H9 (cell line): ENCODE data around the gene MEN1. TPM values are rescaled to one million over a fixed set of nuclear protein-coding genes. Genes with fewer than 3 reads are reported as not detected.

Source experiments
- DNase-seq: peaks from one replicate; pipeline ENCODE4 v3.0.0-alpha.2; 2017
- H2AFZ ChIP-seq: one replicate; pipeline ENCODE4 v1.6.1; 2013; ENCODE audit warnings: mild to moderate bottlenecking, low read length, control low read depth, moderate library complexity
- H2AK5ac ChIP-seq: 2 replicates; pipeline ENCODE4 v1.6.1; 2013; ENCODE audit warnings: low read length, control low read depth, mixed read lengths; ENCODE audit not compliant: insufficient read length
- H2BK120ac ChIP-seq: one replicate; pipeline ENCODE4 v1.6.1; 2013; ENCODE audit warnings: low read depth, mild to moderate bottlenecking, low read length, control low read depth, inconsistent platforms; ENCODE audit not compliant: poor library complexity, severe bottlenecking
- H2BK12ac ChIP-seq: 2 replicates; pipeline ENCODE4 v1.6.1; 2013; ENCODE audit warnings: low read length, control low read depth, mixed read lengths, low read depth; ENCODE audit not compliant: insufficient read length
- H2BK15ac ChIP-seq: 2 replicates; pipeline ENCODE4 v1.6.1; 2013; ENCODE audit warnings: low read depth, low read length, control low read depth
- H2BK20ac ChIP-seq: one replicate; pipeline ENCODE4 v1.6.1; 2013; ENCODE audit warnings: low read depth, mild to moderate bottlenecking, low read length, control low read depth, inconsistent platforms; ENCODE audit not compliant: poor library complexity, severe bottlenecking
- H2BK5ac ChIP-seq: 2 replicates; pipeline ENCODE4 v1.6.1; 2013; ENCODE audit warnings: low read length, control low read depth, mixed read lengths; ENCODE audit not compliant: insufficient read length
- H3K14ac ChIP-seq: 2 replicates; pipeline ENCODE4 v1.6.1; 2013; ENCODE audit warnings: low read length, control low read depth; ENCODE audit not compliant: insufficient read depth
- H3K18ac ChIP-seq: 2 replicates; pipeline ENCODE4 v1.6.1; 2013; ENCODE audit warnings: low read depth, mild to moderate bottlenecking, mixed read lengths, low read length, control low read depth; ENCODE audit not compliant: insufficient read length
- H3K23ac ChIP-seq: 2 replicates; pipeline ENCODE4 v1.6.1; 2013; ENCODE audit warnings: low read length, control low read depth, mixed read lengths, low read depth; ENCODE audit not compliant: insufficient read length
- H3K23me2 ChIP-seq: 2 replicates; pipeline ENCODE4 v1.6.1; 2013; ENCODE audit warnings: low read depth, mild to moderate bottlenecking, mixed read lengths, low read length, control low read depth; ENCODE audit not compliant: insufficient read length, poor library complexity, severe bottlenecking
- H3K27ac ChIP-seq: 2 replicates; pipeline ENCODE4 v1.5.1; 2013; ENCODE audit warnings: low read length, control low read depth, mixed read lengths, low read depth; ENCODE audit not compliant: insufficient read length
- H3K27me3 ChIP-seq: 2 replicates; pipeline ENCODE4 v1.6.1; 2013; ENCODE audit warnings: low read length, control low read depth, inconsistent platforms; ENCODE audit not compliant: insufficient read depth
- H3K4ac ChIP-seq: 2 replicates; pipeline ENCODE4 v1.6.1; 2013; ENCODE audit warnings: low read depth, mild to moderate bottlenecking, control low read depth, inconsistent platforms, low read length, moderate library complexity
- H3K4me1 ChIP-seq: 2 replicates; pipeline ENCODE4 v1.6.1; 2013; ENCODE audit warnings: low read length, control low read depth, inconsistent platforms; ENCODE audit not compliant: insufficient read depth
- H3K4me2 ChIP-seq: 2 replicates; pipeline ENCODE4 v1.6.1; 2013; ENCODE audit warnings: low read length, control low read depth, mixed read lengths; ENCODE audit not compliant: insufficient read length, insufficient read depth
- H3K56ac ChIP-seq: 2 replicates; pipeline ENCODE4 v1.6.1; 2013; ENCODE audit warnings: low read depth, mild to moderate bottlenecking, mixed read lengths, low read length, control low read depth; ENCODE audit not compliant: insufficient read length
- H3K79me1 ChIP-seq: 2 replicates; pipeline ENCODE4 v1.6.1; 2013; ENCODE audit warnings: low read depth, mild to moderate bottlenecking, moderate library complexity, low read length, control low read depth, inconsistent platforms; ENCODE audit not compliant: insufficient read depth, poor library complexity, severe bottlenecking
- H3K79me2 ChIP-seq: 2 replicates; pipeline ENCODE4 v1.6.1; 2013; ENCODE audit warnings: low read length, control low read depth, inconsistent platforms; ENCODE audit not compliant: insufficient read depth
- H3K9ac ChIP-seq: 2 replicates; pipeline ENCODE4 v1.6.1; 2013; ENCODE audit warnings: low read length, control low read depth, mixed read lengths; ENCODE audit not compliant: insufficient read length; ENCODE audit errors: extremely low read depth
- H3K9me3 ChIP-seq: one replicate; pipeline ENCODE4 v1.6.1; 2013; ENCODE audit warnings: low read depth, low read length, inconsistent platforms; ENCODE audit not compliant: control insufficient read depth
- H3T11ph ChIP-seq: one replicate; pipeline ENCODE4 v1.6.1; 2013; ENCODE audit warnings: mild to moderate bottlenecking, low read length, control low read depth, inconsistent platforms
- H4K20me1 ChIP-seq: one replicate; pipeline ENCODE4 v1.6.1; 2013; ENCODE audit not compliant: control insufficient read depth, insufficient read length, insufficient read depth
- H4K5ac ChIP-seq: 2 replicates; pipeline ENCODE4 v1.6.1; 2013; ENCODE audit warnings: low read depth, mild to moderate bottlenecking, mixed read lengths, low read length, control low read depth; ENCODE audit not compliant: insufficient read length
- H4K8ac ChIP-seq: replicated peaks from 2 replicates; pipeline ENCODE4 v1.6.1; 2013; ENCODE audit warnings: low read length, control low read depth, mixed read lengths, low read depth; ENCODE audit not compliant: insufficient read length
- H4K91ac ChIP-seq: 2 replicates; pipeline ENCODE4 v1.6.1; 2013; ENCODE audit warnings: low read depth, mild to moderate bottlenecking, moderate library complexity, mixed read lengths, low read length, control low read depth; ENCODE audit not compliant: insufficient read length
- H3K27ac Mint-ChIP-seq, 3 experiments: 2 replicates in 2 of 3; 3 replicates in 1 of 3; pipeline ENCODE4 v1.8.0; 2020 to 2021; ENCODE audit warnings: mixed read lengths in 3 of 3, mild to moderate bottlenecking in 1 of 3, moderate library complexity in 1 of 3
- H3K27me3 Mint-ChIP-seq: 2 replicates; pipeline ENCODE4 v1.8.0; 2021; ENCODE audit warnings: low read depth, mild to moderate bottlenecking, moderate library complexity, mixed read lengths
- H3K36me3 Mint-ChIP-seq, 3 experiments: 2 replicates in 2 of 3; 3 replicates in 1 of 3; pipeline ENCODE4 v1.8.0; 2020 to 2021; ENCODE audit warnings: low read depth in 3 of 3, mixed read lengths in 3 of 3; ENCODE audit not compliant: insufficient read depth in 1 of 3
- H3K4me1 Mint-ChIP-seq, 2 experiments: 2 replicates each; pipeline ENCODE4 v1.8.0; 2020; ENCODE audit warnings: mixed read lengths in 2 of 2
- H3K4me3 Mint-ChIP-seq, 2 experiments: 2 replicates in 1 of 2; 3 replicates in 1 of 2; pipeline ENCODE4 v1.8.0; 2020 to 2021; ENCODE audit warnings: mild to moderate bottlenecking in 2 of 2, mixed read lengths in 2 of 2, moderate library complexity in 1 of 2
- H3K9me3 Mint-ChIP-seq, 2 experiments: 2 replicates in 1 of 2; 3 replicates in 1 of 2; pipeline ENCODE4 v1.8.0; 2020; ENCODE audit warnings: mild to moderate bottlenecking in 2 of 2, mixed read lengths in 2 of 2, moderate library complexity in 1 of 2
- CTCF ChIP-seq: fragments of 200-600 bp; sonication (generic); conservative IDR thresholded peaks from 3 replicates; pipeline ENCODE4 v1.8.0; 2021; ENCODE audit warnings: antibody characterized with exemption, mild to moderate bottlenecking
- WGBS: extraction: QIAGEN DNeasy Blood & Tissue Kit; methylation state at CpG from one replicate; pipeline ENCODE4 v1.1.7; 2013; ENCODE audit warnings: missing lambda C conversion rate, low lambda C conversion rate, mixed read lengths; ENCODE audit not compliant: insufficient read length; ENCODE audit errors: extremely low coverage; 5-methylcytosine and 5-hydroxymethylcytosine counted together
- total RNA-seq: library from RNA; stranded (reverse); gene quantifications from 2 replicates; pipeline ENCODE4 v1.2.1, GENCODE V29; 2021

MEN1 gene
- total RNA-seq, 1 experiment from 2014 or later: 49.9 TPM

- Histone ChIP-seq H3K23ac (no peak overlapping the region), H3K56ac (no peak overlapping the region), H3T11ph (no peak overlapping the region), H3K27ac (no peak overlapping the region), H3K4me1 (peaks cover 4% of the 10 kb centered on the region; the same call in 1 of the 2 replicates), H4K91ac (no peak overlapping the region), H2BK5ac (no peak overlapping the region), H3K23me2 (no peaks in the 10 kb centered on the region), H2AK5ac (no peak overlapping the region), H3K79me2 (no peaks in the 10 kb centered on the region), H4K5ac (no peak overlapping the region), H3K4ac (no peak overlapping the region), H3K9ac (no peak overlapping the region), H4K8ac (no peak overlapping the region), H3K27me3 (no peaks in the 10 kb centered on the region), H2BK12ac (no peak overlapping the region), H3K9me3 (no peaks in the 10 kb centered on the region), H2AFZ (no peak overlapping the region), H3K14ac (no peak overlapping the region), H2BK120ac (no peak overlapping the region), H4K20me1 (no peaks in the 10 kb centered on the region), H3K4me2 (no peak overlapping the region), H2BK15ac (no peak overlapping the region), H2BK20ac (no peak overlapping the region), H3K79me1 (peaks cover 3% of the 10 kb centered on the region), H3K18ac (no peak overlapping the region)
- peak; percentile 72 for DNase-seq
- H3K9me3 Mint-ChIP-seq: no peaks in the 10 kb centered on the region; a peak in 1 of 5 replicates
- H3K36me3 Mint-ChIP-seq: peaks cover 51 to 79% (median 69%) of the 10 kb centered on the region in 3 experiments; a peak in 6 of 7 replicates
- peak; percentile 64 for TF ChIP-seq CTCF
- peaks cover 65 to 78% of the 10 kb centered on the region in 2 experiments for H3K4me1 Mint-ChIP-seq
- no peaks in the 10 kb centered on the region for H3K27me3 Mint-ChIP-seq
- peak overlapping the region in 1 of 2 experiments; percentile 54; a peak in 2 of 5 replicates for H3K4me3 Mint-ChIP-seq
- H3K27ac Mint-ChIP-seq: peak overlapping the region; percentile 74 to 98 (median 88); a peak in 6 of 7 replicates
- no CpG with 5 or more reads among the region's 30 CpGs for WGBS
Observed at GRCh38 chr11:64765291-64765850, 45.0 kb downstream of the MEN1 start.
